ENCODE results near the gene FSTL5.

Gene FSTL5

DNA sequence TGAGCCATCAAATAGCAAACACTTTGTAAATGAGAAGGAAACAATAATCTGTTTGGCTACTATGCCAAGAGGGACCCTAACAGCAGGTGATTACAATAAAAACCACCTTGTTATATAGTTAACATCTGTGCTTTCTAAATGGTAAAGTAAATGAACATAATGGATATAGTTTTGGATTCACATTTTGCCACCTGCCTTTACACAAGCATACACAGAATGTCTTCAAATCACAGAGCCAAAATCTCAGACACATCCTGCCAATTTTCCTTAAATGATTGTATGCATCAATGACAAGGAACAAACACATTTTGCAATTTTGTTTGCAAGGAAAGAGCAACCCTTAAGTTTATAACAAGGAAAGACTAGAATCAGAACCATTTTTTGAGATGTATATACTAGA is 334.2 kb downstream of the FSTL5 start:
- no peak for DNase-seq (ENCODE audit: low read depth, low spot score)
- H3K36me3 ChIP-seq (ENCODE audit: insufficient read depth, low read length), result no peaks in the 10 kb centered on the region
- no peak overlapping the region for H3K27ac ChIP-seq
- H3K9ac ChIP-seq (ENCODE audit: insufficient read length), result no peak overlapping the region
- TF ChIP-seq POLR2AphosphoS5 (IDR thresholded peaks at IDR 0.05; ENCODE audit: borderline replicate concordance, low read depth, low read length) (no peak), FOXP2 (optimal IDR thresholded peaks at IDR 0.05; ENCODE audit: control extremely low read depth, extremely low read length, insufficient read depth) (no peak), EZH2 (IDR thresholded peaks at IDR 0.05) (no peak)
- no peak overlapping the region for H3K4me3 ChIP-seq
- H3K9me3 ChIP-seq (ENCODE audit: low read depth, low read length), result no peaks in the 10 kb centered on the region

DNA sequence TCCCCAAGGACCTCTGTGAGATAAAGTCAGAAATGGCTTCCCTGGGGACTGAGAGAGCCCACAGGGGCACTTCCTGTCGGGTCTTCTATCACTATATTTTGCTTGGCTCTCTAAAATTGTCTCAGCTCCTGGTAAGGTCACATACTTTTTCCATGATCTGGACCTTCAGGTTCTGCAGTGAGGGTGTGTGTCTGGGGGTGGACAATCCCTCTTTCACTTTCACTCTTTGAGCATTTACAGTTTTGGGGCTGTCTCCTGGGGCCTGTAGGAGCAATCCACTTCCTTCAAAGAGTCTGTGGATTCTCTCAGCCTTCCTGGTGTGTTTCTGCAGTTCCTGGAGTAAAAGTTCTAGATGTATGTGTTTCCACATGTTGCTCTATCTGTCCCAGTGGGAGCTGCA is 335.7 kb downstream of the FSTL5 start:
- Histone ChIP-seq H3K36me3 (ENCODE audit: insufficient read depth, low read length) (no peaks in the 10 kb centered on the region), H3K9ac (ENCODE audit: insufficient read length) (no peak overlapping the region), H3K9me3 (ENCODE audit: low read depth, low read length) (no peaks in the 10 kb centered on the region), H3K27ac (no peak overlapping the region), H3K4me3 (no peak overlapping the region)
- DNase-seq (ENCODE audit: low read depth, low spot score), result no peak
- TF ChIP-seq POLR2AphosphoS5 (IDR thresholded peaks at IDR 0.05; ENCODE audit: borderline replicate concordance, low read depth, low read length) (no peak), FOXP2 (optimal IDR thresholded peaks at IDR 0.05; ENCODE audit: control extremely low read depth, extremely low read length, insufficient read depth) (no peak), EZH2 (IDR thresholded peaks at IDR 0.05) (no peak)

DNA sequence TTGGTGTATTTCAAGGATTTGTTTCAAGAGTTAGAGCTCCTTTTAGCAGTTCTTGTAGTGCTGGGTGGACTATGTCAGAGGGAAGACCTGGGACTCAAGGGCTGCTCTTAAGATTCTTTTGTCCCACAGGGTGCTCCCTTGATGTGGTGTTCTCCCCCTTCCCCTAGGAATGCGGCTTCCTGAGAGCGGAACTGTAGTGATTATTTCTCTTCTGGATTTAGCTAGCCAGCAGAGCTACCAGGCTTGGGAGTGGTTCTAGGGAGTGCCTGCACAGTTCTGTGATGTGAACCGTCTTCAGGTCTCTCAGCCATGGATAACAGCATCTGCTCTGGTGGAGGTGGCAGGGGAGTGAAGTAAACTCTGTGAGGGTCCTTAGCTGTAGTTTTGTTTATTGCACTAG is 336.8 kb downstream of the FSTL5 start:
- DNase-seq (ENCODE audit: low read depth, low spot score), result no peak
- no peak overlapping the region for H3K27ac ChIP-seq
- no peaks in the 10 kb centered on the region for H3K9me3 ChIP-seq (ENCODE audit: low read depth, low read length)
- H3K9ac ChIP-seq (ENCODE audit: insufficient read length), result no peak overlapping the region
- H3K36me3 ChIP-seq (ENCODE audit: insufficient read depth, low read length), result no peaks in the 10 kb centered on the region
- TF ChIP-seq FOXP2 (optimal IDR thresholded peaks at IDR 0.05; ENCODE audit: control extremely low read depth, extremely low read length, insufficient read depth) (no peak), EZH2 (IDR thresholded peaks at IDR 0.05) (no peak), POLR2AphosphoS5 (IDR thresholded peaks at IDR 0.05; ENCODE audit: borderline replicate concordance, low read depth, low read length) (no peak)
- no peak overlapping the region for H3K4me3 ChIP-seq

DNA sequence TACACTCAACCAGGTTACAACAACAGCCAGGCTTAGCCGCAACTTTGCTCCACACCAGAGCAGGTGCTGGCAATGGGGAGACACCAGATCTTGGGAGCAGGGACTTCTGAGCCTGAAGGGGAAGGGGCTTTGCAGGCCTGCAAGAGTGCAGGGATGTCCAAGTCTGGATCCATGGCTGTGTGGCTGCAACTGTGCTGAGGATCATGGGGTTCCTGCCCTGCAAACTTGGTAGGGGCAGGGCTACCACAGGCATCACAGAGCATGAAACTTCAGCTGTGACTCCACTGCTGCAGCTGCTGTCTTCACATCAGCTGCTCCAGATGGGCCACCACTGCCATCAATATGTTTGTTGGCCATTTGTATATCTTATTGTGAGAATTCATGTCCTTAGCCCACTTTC is 340.4 kb downstream of the FSTL5 start:
- H3K9me3 ChIP-seq (ENCODE audit: low read depth, low read length), result no peaks in the 10 kb centered on the region
- no peak for TF ChIP-seq EZH2 (IDR thresholded peaks at IDR 0.05)
- no peak for TF ChIP-seq POLR2AphosphoS5 (IDR thresholded peaks at IDR 0.05; ENCODE audit: borderline replicate concordance, low read depth, low read length)
- TF ChIP-seq FOXP2 (optimal IDR thresholded peaks at IDR 0.05; ENCODE audit: control extremely low read depth, extremely low read length, insufficient read depth), result no peak

DNA sequence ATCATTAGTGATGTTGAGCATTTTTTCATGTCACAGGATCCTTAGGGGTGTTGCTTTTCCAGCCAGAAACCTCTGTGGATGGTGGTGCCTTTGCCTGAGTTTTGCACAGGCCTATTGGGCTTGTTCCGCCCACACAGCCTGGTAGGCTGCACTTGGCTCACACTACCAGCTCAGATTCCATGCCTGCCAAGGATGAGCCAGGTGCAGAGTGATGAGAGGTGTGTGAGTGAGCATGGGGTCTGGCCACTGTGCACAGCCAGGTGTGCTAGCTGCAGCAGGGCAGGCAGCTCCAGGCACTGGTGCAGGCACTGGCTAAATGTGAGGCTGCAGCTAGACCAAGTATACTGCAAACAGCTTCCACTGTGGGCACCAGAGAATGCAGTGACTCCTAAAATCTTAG is 341.6 kb downstream of the FSTL5 start:
- Histone ChIP-seq H3K36me3 (ENCODE audit: insufficient read depth, low read length) (no peaks in the 10 kb centered on the region), H3K9ac (ENCODE audit: insufficient read length) (no peak overlapping the region), H3K27ac (no peak overlapping the region), H3K4me3 (no peak overlapping the region), H3K9me3 (ENCODE audit: low read depth, low read length) (no peaks in the 10 kb centered on the region)
- TF ChIP-seq EZH2 (IDR thresholded peaks at IDR 0.05) (no peak), FOXP2 (optimal IDR thresholded peaks at IDR 0.05; ENCODE audit: control extremely low read depth, extremely low read length, insufficient read depth) (no peak), POLR2AphosphoS5 (IDR thresholded peaks at IDR 0.05; ENCODE audit: borderline replicate concordance, low read depth, low read length) (no peak)
- no peak for DNase-seq (ENCODE audit: low read depth, low spot score)

More for the DNA sequence above, 340.4 kb downstream of the FSTL5 start:
- Histone ChIP-seq H3K27ac (no peak overlapping the region), H3K36me3 (ENCODE audit: insufficient read depth, low read length) (no peaks in the 10 kb centered on the region), H3K4me3 (no peak overlapping the region), H3K9ac (ENCODE audit: insufficient read length) (no peak overlapping the region)
- no peak for DNase-seq (ENCODE audit: low read depth, low spot score)

DNA sequence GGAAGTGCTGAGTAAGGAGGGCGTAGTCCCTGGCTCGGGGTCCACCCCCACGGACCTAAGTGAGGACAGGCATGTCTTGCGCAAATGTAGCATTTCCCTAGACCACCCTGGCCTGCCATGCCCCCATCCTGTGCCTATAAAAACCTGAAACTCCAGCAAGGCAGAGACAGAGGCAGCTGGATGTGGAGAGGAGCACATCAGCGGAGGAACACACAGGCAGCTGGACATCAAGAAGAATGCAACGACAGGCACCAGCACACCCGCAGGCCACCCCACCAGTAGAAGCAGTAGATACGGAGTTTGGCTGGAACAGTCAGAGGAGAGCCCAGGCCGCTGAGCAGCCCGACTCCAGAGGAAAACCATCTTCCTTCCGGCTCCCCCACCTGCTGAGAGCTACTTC is 345.9 kb downstream of the FSTL5 start:
- no peak overlapping the region for H3K4me3 ChIP-seq
- DNase-seq (ENCODE audit: low read depth, low spot score), result no peak
- no peak overlapping the region for H3K27ac ChIP-seq
- H3K9ac ChIP-seq (ENCODE audit: insufficient read length), result no peak overlapping the region
- no peak for TF ChIP-seq EZH2 (IDR thresholded peaks at IDR 0.05)
- no peak for TF ChIP-seq FOXP2 (optimal IDR thresholded peaks at IDR 0.05; ENCODE audit: control extremely low read depth, extremely low read length, insufficient read depth)
- no peak for TF ChIP-seq POLR2AphosphoS5 (IDR thresholded peaks at IDR 0.05; ENCODE audit: borderline replicate concordance, low read depth, low read length)
- no peaks in the 10 kb centered on the region for H3K9me3 ChIP-seq (ENCODE audit: low read depth, low read length)
- H3K36me3 ChIP-seq (ENCODE audit: insufficient read depth, low read length), result no peaks in the 10 kb centered on the region

DNA sequence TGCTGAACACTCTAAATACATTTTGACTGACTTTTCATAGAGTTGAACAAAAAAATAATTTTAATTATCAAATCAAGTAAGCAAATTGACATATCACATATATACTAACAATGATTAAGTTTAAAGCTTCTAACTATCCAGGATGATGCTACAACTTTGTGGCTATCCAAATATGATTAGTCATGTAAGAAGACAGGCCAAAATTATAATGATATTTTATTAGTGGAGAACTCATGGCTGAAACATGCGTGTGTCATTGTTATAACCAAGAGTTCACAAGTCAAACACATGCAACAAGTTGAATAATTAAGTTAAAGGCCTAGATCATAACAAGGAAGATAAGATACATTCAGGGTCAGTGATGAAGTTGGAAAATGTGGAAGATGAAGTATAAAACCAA is 346.8 kb downstream of the FSTL5 start:
- no peaks in the 10 kb centered on the region for H3K9me3 ChIP-seq (ENCODE audit: low read depth, low read length)
- H3K36me3 ChIP-seq (ENCODE audit: insufficient read depth, low read length), result no peaks in the 10 kb centered on the region
- no peak overlapping the region for H3K4me3 ChIP-seq
- no peak overlapping the region for H3K27ac ChIP-seq
- no peak overlapping the region for H3K9ac ChIP-seq (ENCODE audit: insufficient read length)
- TF ChIP-seq POLR2AphosphoS5 (IDR thresholded peaks at IDR 0.05; ENCODE audit: borderline replicate concordance, low read depth, low read length) (no peak), EZH2 (IDR thresholded peaks at IDR 0.05) (no peak), FOXP2 (optimal IDR thresholded peaks at IDR 0.05; ENCODE audit: control extremely low read depth, extremely low read length, insufficient read depth) (no peak)
- DNase-seq (ENCODE audit: low read depth, low spot score), result no peak

DNA sequence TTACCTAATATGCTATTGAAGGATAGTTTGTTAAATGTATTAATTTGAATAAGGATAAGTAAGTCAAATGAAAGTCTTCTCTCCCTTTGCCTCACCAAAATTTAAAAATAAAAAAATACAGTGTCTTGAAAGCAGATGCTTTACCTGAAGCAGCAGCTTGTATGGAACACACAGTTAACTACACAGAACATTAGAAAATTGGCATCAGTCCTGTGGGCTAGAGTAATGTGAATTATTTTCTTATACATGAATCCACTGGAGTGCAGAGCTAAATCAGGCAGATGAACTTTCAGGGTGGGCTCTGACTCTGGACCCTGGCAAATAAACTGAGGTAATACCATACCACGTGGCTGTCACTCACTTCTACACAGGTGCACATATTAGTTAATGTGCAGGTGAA is 348.0 kb downstream of the FSTL5 start:
- TF ChIP-seq EZH2 (IDR thresholded peaks at IDR 0.05) (no peak), POLR2AphosphoS5 (IDR thresholded peaks at IDR 0.05; ENCODE audit: borderline replicate concordance, low read depth, low read length) (no peak), FOXP2 (optimal IDR thresholded peaks at IDR 0.05; ENCODE audit: control extremely low read depth, extremely low read length, insufficient read depth) (no peak)
- Histone ChIP-seq H3K9me3 (ENCODE audit: low read depth, low read length) (no peaks in the 10 kb centered on the region), H3K4me3 (no peak overlapping the region), H3K36me3 (ENCODE audit: insufficient read depth, low read length) (no peaks in the 10 kb centered on the region), H3K27ac (no peak overlapping the region), H3K9ac (ENCODE audit: insufficient read length) (no peak overlapping the region)
- DNase-seq (ENCODE audit: low read depth, low spot score), result no peak

DNA sequence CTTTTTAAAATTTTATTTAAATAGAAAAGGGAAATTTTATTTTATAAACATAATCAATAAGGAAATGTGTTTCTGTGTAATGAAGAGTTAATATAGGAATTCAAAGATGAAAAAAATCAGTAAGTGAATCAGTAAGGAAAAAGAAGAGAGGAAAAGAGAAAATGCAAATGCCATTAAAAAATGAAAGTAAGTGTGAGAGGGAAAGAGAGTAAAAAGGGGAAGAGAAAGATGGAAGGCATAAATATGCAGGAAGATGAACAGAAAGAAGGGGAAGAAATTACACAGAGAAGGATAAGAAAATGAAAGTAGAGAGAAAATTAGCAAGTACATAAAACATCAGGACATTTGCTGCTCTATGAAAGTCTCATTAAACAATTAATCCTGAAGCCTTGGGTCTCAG is 349.9 kb downstream of the FSTL5 start:
- no peak for DNase-seq (ENCODE audit: low read depth, low spot score)

More for the DNA sequence above, 349.9 kb downstream of the FSTL5 start:
- Histone ChIP-seq H3K27ac (no peak overlapping the region), H3K9ac (ENCODE audit: insufficient read length) (no peak overlapping the region), H3K36me3 (ENCODE audit: insufficient read depth, low read length) (no peaks in the 10 kb centered on the region), H3K9me3 (ENCODE audit: low read depth, low read length) (no peaks in the 10 kb centered on the region), H3K4me3 (no peak overlapping the region)
- no peak for TF ChIP-seq POLR2AphosphoS5 (IDR thresholded peaks at IDR 0.05; ENCODE audit: borderline replicate concordance, low read depth, low read length)
